GM21381 (cell line): ENCODE results near the gene SPACA9.

Experiments
- ATAC-seq: cut with Tn5 transposase; IDR thresholded peaks from one replicate; pipeline ENCODE4 v1.9.1; 2021; ENCODE audit warnings: mild to moderate bottlenecking, moderate library complexity; ENCODE audit not compliant: unreplicated experiment

Gene SPACA9

DNA sequence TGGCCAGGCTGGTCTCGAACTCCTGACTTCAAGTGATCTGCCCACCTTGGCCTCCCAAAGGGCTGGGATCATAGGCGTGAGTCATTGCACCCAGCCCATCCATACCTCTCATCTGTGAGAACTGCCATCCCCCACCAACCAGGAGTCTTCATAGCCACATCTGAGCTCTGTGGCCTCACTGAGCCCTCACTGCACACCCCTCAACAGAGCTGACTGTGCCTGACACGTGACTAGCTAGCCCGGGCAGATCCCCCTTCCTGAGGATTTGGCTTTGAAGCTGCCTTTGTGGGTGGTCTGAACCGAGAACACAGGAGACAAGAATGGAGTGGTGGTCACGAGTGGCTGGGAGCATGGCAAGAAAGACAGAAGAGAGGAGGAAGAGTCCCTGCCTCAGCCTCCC lies 16.2 kb upstream of the SPACA9 start:
- no peak for ATAC-seq

DNA sequence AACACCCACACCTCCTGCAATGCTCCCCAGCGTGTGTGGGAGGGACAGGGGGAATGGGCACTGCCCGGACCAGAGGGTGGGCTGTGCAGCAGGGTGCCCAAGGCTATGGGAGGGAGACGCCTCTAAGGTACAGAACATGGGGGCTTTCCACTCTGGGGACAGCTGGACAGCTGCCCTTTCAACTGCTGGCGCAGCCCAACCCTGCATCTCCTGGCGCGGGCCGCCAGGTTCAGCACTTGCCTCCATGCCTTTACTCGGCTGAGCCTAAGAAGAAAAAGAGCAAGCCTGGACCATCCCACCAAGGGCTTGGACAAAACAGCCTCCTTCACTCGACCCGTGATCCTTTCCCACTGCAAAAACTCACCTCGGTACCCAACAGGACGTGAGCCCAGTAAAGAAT lies 15.6 kb upstream of the SPACA9 start:
- ATAC-seq = no peak

DNA sequence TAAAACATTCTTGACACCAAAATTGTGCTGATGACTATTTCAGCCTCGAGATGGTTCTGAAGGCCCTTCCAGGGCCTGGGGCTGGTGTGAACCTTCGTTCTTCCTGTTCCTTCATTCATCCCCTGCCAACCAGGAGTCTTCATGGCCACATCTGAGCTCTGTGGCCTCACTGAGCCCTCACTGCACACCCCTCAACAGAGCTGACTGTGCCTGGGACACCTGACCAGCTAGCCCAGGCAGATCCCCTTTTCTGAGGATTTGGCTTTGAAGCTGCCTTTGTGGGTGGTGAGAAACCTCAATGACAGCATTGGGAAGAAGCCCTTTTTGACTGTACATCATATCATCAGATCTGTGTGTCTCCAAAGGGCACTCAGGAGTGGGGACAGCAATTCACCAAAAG lies 14.4 kb upstream of the SPACA9 start:
- ATAC-seq = no peak

DNA sequence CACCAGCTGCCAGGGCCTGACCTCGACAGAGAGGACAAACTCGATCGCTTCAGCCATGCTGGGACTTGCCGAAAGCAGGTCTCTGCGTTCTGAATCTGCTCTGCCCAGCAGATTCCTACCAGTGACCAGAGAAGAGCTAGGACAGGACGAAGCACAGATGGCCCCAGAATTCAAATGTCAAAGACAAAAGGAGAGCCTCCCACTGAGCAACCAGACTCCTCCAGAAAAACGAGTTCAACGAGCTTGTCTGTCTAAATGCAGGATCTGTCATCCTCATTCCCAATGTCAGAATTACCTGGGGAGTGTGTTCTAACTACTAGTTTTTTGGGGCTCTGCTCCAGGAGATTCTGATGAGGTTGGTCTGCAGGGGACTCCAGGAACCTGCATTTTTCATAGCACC lies 14.0 kb upstream of the SPACA9 start:
- ATAC-seq = no peak

DNA sequence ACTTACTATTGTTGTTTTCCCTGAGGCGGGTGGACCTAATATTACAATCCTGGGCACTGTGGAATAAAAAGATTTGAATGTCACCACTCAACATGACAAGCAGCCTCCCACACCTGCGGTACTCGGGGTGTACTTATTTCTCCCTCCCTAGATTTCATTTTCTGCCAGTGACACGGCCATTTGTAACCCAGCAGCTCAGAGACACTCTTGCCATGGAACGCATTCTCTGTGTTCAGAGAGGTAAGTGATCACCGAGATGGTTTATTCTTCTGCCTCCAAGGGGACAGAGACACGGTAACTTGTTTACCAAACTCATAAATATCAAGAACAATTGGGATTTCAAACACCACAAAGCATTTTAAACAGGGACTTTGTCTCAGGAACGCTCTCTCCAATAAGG lies 11.8 kb upstream of the SPACA9 start:
- ATAC-seq = no peak

DNA sequence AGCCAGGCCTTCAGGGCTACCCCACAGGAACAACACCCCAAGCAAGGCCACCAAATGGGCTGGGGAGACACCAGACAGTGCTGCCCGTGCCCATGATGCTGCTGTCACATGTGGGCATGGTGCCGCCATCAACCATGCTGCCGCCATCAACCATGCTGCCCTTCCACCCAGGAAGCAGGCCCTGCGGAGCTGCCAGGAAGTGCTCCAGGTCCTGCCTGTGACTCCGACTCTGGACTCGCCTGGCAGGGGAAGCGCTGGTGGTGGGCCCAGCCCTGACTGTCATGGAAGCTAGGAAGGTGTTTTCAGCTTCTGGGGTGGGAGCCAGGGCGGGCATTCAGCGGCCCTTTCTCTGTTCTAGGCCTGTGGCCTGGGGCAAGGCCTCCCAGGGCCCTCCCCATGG lies 9.4 kb upstream of the SPACA9 start:
- ATAC-seq = no peak

DNA sequence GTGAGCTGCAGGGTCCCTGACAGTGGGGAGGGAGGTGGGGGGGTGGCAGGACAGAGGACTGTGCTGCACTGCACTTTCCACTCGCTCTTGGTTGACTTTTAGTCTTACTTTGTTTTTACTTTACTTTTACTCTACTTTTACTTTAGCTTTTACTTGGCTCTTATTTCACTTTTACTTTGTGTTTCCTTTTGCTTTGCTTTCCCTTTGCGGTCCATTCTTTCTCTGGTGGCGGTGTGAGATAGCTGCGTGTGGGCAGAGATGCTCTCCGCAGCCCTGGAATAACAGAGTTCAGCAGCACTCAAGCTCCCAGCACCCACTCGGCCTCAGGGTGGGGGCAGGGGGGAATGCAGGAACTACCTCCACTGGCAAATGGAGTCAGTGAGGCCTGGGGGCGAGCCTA lies 5.3 kb upstream of the SPACA9 start:
- no peak for ATAC-seq

DNA sequence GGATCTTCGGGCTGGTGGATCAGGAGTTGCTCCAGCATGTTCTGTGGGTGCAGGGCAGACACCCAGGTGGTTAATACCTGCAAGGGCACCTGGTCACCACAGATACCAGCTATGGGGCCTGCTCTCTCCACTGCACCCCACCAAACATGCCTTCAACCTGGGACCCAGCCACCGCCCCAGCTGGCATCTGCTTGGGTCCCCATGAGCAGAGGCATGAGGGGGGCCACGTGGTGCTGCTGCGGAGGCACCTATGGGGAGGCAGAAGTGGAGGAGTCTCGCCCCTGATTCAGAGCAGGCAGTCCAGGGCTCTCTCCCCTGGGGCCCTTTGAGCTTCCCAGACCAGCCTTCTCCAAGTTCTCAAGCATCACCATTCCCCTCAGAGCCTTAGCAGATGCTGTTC lies 3.5 kb upstream of the SPACA9 start:
- ATAC-seq = no peak

DNA sequence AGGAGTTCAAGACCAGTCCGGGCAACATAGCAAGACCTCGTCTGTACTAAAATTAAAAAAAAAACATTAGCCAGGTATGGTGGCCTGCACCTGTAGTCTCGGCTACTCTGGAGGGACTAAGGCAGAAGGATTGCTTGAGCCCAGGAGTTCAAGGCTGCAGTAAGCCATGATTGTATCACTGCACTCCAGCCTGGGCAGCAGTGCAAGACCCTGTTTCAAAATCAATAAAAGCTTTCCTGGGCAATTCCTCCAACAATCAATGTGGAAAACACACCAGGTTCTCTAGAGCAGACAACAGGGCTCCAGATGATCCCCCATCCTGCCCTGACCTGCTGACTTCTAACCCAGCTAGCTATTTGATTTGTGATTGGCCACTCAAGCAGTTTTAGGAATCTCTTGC lies 1.8 kb upstream of the SPACA9 start:
- ATAC-seq = no peak

DNA sequence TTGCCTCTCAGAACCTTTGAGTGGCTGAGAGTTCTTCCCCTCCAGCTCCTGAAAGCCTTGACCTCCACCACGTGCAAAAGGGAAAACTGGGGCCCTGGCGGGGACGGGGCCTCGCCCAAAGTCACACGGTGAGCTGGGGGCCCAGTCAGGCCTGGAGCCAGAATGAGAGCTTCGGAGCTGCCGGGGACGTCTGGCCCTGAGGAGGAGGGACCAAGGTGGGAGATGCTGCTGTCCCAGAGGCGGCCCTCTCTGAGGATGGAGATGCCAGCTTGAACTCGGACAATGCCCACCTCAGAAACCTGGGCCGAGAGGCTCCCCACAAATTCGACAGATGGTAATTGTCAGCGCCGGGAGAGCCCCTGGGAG lies 1.3 kb upstream of the SPACA9 start:
- ATAC-seq = no peak

DNA sequence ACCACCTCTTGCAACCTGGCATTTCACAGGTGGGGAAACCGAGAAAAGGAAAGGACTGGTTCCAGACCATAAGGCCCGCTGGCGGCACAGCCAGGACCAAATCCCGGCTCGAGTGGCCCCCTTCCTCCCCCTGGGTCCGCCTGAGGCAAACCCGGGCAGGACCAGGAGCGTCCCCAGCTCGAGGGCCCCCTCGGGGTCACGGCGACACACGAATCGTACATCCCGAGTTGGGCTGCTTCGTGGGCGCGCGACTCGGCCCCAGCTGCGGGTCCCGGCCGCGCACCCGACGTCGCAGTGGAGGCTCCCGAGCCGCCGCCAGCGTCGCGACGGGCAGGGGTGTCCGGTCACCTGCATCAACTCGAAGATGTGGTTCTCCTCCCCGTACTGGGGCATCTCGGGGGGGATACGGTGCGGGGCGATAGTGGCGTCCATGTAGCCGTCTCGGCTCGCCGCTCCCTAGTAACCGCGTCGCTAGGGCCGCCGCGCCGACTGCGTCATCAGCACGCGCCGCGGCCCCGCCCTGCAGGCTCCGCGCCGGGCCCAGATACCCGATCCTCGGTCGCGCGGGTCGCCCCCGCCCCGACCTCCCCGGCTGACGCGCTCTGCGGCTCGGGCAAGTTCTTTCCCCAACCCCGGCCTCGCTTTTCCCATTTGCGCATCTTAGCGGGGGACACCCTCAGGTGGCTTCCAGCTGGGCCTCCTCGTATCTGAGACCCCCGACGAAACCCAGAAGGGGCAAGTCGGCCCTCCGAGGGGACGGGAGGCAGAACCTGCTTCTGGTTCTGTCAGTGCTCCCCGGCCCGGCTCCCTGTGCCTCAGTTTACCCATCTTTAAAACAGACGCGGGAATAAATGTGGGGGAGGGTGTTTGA lies 639 bp upstream of the SPACA9 start, which contains the start of gene AK8:
Gene AK8, minus strand, starts transcription at position 461 of the 871 bp plus-strand sequence. Its CDS starts 29 bp downstream, at position 432.
- ATAC-seq = peak; percentile 72

DNA sequence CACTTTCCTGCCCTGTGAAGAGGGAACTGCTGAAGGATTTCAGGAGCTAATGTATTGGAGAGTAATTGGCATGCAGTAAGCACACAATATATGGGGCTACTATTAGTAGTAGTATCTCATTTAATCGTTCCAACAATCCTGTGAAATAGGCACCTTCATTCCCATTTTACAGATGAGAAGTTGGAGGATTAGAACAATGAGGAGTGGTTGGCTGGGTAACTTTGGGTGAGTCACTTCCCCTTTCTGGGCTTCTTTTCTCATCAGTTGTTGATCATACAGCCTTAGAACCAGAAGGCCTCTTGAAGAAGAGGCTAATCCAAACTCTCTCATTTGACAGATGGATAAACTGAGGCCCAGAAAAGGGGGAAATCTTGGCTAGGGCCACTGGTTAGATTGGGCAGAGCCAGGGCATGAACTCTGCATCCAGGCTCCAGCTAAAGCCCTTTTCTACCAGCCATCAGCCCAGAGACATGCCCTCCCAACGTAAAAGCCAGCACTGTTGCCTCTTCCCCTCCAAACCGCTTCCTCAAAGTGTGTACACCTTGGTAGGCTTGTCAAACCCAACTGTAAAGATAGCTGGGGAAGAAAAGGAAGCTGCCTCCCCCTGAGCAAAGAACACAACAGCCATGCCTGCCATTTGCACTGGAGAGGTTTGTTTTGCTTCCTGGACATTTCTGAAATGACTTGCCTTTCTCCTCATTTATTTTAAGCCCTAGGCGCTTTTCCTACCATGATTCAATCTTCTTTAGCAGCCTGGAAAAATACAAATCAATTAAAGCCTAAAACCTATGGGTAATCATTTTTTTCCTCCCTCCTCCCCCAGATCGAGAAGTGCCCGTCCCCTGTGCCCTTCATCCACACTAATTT lies 992 bp downstream of the SPACA9 start:
- ATAC-seq = no peak

DNA sequence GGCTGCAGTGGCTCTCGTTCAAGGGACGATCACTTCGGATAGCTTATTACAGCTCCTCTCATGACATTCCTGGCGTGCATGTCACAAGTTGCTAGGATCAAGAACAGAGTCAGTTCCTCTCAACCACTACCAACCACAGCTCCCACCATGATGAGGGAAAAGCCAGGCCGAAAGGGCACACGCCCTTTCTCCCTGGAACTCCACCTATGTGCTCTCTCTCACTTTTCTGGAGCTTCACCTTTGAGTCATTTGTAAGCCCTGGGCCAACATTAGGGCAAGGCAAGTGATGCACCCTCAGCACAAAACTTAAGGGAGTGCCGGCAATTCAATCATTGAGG lies 1.6 kb downstream of the SPACA9 start:
- ATAC-seq = no peak

DNA sequence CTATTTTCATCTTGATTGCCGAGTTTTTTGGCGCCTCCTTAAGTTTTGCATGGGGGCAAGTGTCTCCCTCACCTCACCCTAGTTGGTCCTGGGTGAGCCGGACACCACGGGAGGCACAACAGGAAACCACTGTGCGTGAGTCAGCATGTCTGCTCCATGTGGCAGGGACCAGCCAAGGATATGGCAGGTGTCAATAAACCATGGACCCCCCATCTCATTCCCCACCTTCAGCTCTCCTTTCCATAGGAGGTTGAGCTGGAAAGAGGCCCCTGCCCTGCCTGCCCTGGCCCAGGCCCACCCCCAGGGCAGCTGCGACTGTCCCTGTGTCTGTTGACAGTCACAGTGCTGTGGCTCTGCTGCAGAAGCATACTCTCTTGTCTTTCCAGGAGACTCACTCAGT lies 3.1 kb downstream of the SPACA9 start:
- no peak for ATAC-seq

DNA sequence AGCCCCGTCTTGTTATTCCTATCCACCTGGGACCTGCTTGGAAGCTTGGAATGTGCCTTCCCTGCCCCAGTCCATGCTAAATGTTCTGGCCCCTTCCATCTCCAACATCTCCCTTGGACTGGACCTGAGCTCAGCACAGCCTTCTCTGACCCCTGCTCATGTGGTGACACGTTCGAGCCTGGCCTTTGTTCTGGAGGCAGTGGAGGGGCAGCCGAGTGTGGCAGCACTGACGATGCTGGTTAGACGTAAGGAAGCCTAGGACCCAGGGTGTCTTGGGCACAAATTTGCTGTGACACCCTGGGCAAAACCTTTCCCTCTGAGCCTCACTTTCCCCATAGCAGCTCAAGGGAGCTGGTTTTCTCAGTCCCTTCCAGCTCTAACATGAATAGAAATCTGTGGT lies 3.9 kb downstream of the SPACA9 start:
- ATAC-seq = no peak

DNA sequence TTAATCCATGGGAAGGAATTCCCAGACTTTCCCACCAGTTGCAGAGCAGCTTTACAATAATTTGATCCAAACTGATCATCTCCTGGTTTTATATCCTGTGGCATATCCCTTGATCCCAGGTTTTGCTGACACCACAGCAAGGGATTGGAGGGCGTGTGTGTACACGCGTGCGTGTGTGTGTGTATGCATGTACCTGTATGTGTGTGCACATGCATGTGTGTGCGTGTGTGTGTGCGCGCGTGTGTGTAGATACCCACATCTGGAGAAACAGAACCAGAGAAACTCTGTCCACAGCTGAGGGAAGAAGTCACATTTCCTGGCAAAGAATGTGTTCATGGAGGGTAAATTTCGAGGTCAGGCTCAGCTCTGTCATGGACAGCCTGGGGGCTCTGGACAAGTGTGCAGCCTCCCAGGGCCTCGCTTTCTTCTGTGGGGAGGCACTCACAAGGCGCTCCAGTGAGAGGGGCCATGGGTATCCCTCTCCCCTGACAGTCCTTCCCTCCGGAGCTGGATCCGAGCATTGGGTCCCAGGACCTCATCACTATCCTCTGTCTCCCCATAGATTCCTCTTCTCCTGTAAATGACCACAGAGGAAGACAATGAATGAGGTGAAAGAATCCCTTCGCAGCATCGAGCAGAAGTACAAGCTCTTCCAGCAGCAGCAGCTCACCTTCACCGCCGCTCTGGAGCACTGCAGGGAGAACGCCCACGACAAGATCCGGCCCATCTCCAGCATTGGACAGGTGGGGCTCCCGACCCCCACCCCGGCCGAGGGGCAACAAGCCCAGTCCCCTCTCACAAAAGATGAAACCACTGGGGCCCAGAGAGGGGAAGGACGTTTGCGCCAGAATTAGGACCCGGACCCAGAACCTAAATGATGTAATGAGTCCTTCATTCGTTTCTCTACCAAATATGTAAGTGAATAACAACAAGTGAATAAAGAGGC lies 4.9 kb downstream of the SPACA9 start:
- no peak for ATAC-seq

DNA sequence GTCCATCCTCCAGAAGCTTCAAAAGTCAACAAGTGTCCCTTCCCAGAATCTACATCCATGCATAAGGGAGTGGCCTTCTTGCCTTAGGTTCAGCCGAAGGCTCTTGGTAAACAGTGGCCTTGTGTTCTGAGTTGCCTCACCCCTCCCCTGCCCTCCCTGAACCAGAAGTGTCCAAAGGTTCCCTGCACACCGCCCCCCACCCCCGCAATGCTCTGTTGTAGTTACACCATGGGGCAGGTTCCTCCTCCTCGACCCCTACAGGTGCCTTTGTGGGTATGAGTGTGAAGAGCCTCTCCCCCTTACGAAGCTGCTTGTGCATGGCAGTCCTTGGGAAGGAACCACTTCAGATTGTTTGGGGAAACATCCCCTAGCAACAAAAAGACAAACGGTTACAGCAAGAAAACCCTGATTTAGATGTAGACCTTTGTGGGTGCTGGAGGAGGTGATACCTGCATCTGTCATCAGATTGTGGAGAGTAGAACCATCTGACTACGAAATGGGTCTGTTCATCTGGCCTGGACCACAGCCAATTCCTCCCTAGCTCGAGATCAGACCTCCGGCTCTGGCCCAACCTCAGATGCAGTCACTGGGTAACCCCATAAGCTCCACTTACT lies 7.1 kb downstream of the SPACA9 start:
- no peak for ATAC-seq

DNA sequence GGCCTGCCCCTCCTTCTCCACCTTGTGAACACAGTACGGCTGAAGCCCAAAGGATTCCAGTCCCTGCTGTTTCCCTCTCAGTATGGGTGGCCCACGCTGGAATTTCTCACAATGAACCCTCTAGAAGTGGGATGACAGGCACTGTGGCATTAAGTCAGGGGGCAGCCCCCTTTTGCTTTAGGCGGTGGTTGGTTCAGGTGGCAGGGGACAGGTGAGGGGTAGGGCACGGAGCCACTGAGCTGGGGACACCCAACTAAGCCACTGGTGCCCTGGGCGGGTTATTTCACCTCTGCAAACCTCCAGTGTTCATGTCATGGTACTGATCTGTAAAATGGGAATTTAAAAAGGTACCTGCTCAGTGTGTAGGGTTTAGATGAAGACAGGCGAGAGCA lies 7.6 kb downstream of the SPACA9 start:
- ATAC-seq = no peak

DNA sequence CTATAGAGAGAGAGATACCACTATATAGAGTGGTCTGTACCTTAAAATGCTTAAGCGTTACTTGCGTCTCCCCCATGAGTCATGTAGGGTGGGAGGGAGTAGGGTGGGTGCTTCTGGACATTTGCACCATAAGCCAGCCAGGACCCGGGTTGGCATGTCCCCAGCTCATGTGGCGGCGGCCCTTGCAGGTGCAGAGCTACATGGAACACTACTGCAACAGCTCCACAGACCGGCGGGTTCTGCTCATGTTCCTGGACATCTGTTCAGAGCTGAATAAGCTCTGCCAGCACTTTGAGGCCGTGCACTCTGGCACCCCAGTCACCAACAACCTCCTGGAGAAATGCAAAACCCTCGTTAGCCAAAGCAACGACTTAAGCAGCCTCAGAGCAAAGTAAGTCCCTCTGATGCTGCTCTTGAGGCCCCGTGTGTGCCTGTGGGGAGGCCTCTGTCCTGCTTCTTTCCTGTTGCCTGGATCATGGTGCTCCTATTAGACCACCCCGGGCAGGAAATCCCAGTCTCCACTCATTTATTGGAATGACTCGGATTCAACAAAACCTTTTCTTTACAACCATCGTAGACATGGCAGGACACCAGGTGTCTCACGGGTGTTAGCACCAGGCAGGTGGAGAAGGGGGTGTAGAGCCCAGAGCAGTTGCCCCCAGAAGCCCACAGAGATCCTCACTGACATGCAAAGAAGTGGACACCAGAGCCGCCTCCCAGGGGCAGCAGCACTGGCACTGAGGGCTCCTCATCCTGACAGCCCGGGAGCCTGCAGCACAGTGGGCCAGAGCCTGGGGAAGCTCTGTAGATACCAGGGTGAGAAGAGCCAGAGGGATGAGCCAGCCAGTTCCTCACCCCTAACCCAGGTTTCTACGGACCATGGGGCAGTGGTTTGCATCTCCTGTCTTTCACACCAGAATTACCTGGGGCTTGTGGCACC lies 8.8 kb downstream of the SPACA9 start:
- ATAC-seq = no peak

DNA sequence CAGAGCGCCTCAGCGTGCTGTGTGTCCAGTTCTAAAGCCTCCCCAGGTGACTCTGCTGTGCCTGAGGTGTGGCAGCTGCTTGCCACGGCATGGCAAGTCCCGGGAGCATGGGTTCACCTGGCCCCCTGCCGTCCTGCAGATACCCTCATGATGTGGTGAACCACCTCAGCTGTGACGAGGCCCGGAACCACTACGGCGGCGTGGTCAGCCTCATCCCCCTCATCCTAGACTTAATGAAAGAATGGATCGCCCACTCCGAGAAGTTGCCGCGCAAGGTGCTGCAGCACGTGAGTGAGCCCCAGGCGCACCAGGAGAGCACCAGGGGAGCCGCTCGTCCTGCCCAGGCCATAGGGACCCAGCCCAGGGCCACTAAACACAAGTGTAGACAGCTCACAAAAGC lies 9.5 kb downstream of the SPACA9 start:
- no peak for ATAC-seq
